NCI-H1417 treated with DMSO at 0.1 percent for 48 hours (cell line): Measurements from ENCODE around the gene CNTROB.
A peak's percentile ranks its signal among the peaks of the same experiment; 100 is the strongest.

Experiments used
- DNase-seq: peaks from one replicate; lab custom pipeline; 2025; lab: John Stamatoyannopoulos, UW

Gene CNTROB

DNA sequence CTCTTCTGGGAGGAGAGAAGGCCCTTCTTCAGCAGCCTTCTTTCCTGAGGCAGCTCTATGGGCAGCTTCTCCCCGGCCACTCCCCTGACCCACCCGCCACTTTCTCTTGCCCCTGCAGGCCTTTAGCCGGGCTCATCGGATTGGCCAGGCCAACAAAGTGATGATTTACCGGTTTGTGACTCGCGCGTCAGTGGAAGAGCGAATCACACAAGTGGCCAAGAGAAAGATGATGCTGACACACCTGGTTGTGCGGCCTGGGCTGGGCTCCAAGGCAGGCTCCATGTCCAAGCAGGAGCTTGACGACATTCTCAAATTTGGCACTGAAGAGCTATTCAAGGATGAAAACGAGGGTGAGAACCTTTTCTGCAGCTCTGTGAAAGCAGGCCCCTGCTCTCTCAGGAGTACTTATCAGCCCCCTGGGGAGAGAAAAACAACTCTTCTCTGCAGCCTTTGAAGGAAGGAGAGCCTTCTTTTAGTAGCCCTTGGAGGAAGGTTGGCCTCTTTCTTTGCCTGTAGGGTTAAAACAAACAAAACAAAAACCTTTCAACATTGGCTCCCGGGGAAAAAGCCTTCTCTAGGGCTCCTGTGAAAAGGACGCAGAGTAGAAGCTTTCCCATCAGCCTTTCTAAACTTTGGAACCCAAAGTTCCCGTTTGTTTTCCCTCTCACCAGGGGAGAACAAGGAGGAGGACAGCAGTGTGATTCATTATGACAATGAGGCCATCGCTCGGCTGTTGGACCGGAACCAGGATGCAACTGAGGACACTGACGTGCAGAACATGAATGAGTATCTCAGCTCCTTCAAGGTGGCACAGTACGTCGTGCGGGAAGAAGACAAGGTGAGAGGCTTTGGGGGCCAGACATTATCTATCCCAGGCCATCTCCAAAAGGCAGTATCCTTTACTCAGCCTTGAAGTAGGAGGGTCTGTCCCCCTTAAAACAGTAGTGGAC, 28.6 kb upstream of the CNTROB start:
- DNase-seq = no peak

DNA sequence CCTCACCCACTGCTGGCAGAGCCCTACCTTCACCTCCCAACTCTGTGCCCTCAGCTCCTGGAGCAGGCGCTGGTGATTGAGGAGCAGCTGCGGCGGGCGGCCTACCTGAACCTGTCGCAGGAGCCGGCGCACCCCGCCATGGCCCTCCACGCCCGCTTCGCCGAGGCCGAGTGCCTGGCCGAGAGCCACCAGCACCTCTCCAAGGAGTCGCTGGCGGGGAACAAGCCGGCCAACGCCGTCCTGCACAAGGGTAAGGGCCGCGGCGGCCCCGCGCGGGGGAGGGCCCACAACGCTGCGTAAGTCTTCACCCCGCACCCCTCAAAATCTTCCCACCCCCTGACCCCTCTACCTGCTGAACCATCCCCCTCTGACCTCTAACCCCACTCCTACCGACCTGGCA, 22.9 kb upstream of the CNTROB start:
- no peak for DNase-seq

DNA sequence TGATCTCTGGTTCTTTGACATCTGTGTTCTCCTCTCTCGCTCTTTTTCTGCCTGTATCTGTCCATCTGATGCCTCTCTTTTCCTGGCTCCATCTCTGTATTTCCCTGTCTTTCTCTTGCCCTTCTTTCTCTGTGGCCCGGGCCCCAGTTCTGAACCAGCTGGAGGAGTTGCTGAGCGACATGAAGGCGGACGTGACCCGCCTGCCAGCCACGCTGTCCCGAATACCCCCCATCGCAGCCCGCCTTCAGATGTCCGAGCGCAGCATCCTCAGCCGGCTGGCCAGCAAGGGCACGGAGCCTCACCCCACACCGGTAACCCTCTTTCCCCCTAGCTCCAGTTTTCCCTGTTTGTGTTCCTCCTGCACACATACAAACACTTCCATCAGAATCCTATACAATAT, 21.7 kb upstream of the CNTROB start:
- DNase-seq = no peak

DNA sequence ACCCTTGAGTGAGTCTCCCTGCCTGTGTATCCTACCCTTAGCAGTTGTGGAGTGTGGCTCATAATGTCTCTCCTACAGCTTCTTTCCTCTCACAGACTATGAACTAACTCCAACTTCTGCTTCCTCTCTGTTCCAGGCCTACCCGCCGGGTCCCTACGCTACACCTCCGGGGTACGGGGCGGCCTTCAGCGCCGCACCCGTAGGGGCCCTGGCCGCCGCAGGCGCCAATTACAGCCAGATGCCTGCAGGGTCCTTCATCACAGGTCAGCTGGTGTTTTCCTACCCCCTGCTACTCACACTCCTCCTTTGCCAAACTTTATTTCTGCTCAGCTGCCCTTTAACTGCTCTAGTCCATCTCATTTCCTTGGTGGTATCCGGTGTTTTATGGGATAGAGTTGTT, 21.3 kb upstream of the CNTROB start:
- DNase-seq = no peak

DNA sequence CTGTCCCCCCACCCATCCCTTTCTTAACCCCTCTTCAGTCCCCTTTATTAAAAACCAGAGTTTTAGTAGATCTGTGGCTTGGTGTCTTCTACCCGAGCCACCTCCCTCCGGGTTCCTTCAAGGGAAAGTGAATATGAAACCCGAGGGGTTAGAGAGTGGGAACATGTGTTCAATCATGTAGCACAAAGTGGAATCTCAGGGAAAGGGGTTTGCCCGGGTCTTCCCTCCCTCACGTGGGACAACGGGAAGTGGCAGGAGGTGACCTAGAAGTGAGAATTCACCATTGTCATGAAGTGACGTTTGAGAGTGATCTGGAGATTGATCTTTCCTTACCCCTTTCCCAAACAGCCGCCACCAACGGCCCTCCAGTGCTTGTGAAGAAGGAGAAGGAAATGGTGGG, 20.9 kb upstream of the CNTROB start:
- no peak for DNase-seq

DNA sequence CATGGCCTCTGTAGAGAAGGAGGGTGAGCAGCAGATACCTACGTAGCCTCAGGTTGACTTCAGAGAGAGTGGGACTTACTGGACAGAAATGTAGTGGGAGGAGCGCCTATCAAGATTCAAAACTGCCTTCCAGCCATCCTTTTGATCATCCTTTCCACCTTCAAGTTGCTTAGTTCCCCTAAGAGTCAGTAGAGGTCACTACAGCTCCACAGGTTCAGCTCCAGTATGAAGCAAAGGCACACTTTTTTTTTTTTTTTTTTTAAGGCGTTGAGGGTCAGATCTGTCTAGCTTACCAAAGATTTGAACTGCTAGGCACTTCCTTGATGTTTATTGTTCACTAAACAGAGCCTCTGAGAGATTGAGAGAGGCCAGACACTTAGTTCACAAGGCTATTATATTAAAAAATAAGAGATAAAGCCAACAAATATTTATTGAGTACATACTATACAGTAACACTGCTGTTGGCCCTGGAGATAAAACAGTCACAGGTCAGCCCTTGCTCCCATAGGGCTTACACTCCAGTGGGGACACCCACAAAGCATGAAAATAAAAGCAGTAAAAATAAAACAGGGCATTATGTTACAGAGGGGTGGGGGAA, 19.0 kb upstream of the CNTROB start:
- DNase-seq = no peak

DNA sequence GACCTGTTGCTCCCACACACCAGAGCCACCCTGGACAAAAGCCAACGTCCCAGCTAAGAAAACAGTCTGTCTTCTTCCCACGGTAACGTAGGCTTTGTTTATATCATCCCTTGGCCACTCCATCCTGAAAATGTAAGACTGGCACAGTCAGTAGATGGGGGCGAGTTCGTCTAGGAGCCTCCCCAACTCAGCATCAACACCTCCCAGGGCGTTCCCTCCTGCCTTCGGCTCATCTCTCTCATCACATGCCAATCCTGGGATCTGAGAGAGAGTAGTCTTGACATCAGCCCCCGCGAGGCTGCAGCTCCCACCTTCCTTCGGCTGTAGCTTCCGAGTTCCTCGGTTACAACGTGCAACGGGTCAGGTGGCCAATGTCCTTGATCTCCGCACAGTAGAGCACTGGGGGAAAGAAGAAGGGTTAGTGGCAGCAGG, 16.8 kb upstream of the CNTROB start:
- DNase-seq = no peak

DNA sequence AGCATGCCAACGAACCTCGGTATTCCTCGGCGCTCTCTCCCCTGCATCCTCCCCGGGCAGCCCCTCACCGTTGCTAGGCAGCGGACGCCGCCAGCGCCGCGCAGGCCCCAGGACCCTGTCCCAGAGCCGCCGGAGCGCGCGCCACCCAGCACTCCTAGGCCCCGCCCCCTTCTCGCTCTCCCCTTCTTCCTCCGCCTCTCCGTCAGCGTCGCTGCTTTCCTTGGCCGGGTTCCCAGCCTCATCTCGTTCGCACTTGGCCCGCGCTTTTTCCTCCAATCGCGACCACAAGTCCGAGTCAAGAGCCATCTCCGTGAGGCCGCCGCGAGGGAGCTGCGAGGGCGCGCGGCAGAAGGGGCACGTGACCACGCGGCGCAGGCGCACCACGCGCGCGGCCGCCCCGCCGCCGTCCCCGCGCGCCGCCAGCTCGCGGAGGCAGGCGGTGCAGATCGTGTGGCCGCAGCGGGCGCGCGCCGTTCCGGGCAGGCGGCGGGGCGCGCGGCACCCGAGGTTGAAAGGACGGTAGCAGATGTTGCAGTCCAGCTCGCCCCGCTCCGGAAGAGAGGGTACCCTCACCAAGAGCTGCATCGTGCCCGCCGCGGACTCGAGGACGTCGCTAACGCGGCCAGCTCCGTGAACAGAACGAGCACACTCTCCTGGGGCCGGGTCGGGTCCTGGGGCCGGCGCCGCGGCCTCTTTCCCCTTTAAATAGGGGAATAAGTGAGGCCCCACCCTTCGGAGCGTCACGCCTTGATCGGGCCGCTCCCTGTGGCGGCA, 16.2 kb upstream of the CNTROB start, which contains the start of gene RNF227:
TSS of gene RNF227 (minus strand) at position 679 of the 774 bp plus-strand sequence. CDS start at position 585, 94 bp downstream.
- DNase-seq = peak; percentile 67

DNA sequence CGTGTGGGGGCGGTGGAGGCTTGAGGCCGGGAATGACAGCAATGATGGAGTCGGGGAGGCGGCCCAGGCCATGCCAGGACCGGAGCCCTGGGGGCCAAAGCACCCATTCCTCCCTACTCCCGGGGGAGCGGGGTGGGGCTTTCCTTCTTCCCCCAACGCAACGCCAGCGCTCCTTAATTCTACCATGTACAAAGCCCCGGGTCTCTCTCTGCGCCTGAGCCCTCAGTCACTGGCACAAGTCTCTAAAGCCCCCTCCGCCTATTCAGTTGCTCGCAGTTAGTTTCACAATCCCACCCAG, 15.7 kb upstream of the CNTROB start:
- DNase-seq = no peak

DNA sequence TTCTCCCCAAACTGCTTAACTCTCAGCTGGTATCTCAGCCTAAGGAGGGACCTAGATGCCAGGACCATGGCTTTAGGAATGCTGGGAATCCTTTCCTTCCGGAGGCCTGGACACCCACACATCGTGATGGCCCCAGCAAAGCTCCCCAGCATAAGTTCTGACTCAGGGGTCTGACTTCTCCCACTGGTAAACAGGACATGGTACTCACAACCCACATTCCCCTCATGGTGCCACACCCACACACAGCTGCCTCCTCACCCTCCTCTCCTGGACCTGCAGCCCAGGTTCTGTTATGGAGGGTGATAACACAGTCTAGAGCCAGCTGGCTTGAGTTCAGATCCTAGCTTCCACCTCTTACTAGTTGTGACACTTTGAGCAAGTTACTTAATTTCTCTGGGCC, 15.2 kb upstream of the CNTROB start:
- DNase-seq = no peak

DNA sequence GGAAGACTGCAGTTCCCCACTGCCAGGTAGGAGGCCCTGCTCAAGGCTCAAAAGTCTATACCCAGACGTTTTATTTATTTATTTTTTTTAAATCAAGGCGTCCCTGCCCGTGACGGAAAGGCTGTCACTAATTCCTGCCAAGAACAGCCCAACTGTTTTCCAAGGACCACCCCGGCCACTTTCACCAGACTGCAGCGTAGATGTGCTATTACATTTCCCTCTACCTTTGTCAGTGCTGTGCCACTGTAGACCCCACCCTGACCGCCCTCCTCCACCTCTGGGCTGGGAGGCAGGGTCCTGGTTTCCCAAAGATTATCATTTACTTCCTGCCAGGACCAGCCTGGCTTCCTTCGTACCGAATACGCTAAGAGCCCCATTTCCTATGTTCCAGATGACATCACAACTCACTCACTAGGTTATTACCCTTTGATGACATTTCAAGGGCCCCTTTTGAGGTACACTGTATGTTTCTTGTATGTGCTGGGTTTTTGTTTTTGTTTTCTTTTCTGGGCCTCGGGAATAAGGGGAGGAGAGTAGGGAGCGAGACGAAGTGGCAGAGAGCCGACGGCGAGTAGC, 9.6 kb upstream of the CNTROB start:
- no peak for DNase-seq

DNA sequence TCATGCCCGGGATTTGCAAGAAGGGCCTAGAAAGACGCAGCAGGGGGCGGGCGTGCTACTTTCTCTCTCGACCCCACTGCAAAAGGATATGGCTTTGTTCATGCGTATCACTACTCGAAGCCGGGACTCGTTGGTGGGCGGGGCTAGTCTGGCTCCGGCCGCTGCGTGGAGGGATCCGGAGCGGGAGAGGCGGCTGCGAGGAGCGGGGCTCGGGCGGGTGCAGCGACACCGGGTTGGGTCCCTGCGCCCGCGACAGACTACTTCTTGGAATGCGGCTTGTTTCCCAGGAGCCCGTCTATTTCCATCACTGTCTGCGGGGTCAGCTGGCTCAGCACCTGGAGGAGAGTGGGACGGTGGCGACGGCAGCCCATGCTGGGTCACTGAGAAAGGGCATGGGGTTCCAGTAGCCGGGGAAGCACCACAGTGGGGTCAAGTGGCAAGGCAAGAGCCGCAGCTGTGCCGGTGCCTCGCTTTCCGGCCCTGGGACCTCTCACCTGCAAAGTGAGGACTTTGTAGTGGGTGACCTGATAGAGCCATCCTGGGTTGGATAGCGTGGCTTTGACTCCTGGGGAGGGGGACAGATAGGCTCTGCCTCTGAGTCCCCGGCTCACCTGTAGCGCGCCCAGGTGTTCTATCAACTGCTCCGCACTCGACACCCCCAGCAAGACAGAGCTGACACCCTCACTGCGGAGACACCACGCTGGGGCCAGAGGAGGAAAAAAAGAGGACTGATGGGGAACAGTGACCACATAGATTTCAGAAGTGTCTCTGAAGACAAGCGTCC, 9.0 kb upstream of the CNTROB start:
- DNase-seq = no peak

DNA sequence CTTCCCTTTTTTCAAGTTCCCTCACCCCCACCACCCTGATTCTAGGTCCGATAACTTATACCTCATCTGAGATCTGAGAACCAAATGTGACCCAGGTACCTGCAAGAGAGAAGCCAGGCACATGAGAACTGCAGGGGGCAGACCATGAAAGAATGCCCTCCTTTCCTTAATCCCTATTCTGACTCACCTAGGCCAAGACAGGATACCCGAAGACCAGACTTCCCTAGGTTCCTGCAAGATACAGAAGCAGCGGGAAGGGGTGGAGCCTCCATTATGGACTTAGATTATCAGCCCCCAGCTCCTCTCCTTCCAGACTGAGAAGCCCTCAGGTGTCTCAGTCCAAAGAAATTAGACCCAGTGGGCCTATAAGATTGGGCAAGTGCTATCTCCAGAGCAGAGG, 4.4 kb upstream of the CNTROB start:
- no peak for DNase-seq

DNA sequence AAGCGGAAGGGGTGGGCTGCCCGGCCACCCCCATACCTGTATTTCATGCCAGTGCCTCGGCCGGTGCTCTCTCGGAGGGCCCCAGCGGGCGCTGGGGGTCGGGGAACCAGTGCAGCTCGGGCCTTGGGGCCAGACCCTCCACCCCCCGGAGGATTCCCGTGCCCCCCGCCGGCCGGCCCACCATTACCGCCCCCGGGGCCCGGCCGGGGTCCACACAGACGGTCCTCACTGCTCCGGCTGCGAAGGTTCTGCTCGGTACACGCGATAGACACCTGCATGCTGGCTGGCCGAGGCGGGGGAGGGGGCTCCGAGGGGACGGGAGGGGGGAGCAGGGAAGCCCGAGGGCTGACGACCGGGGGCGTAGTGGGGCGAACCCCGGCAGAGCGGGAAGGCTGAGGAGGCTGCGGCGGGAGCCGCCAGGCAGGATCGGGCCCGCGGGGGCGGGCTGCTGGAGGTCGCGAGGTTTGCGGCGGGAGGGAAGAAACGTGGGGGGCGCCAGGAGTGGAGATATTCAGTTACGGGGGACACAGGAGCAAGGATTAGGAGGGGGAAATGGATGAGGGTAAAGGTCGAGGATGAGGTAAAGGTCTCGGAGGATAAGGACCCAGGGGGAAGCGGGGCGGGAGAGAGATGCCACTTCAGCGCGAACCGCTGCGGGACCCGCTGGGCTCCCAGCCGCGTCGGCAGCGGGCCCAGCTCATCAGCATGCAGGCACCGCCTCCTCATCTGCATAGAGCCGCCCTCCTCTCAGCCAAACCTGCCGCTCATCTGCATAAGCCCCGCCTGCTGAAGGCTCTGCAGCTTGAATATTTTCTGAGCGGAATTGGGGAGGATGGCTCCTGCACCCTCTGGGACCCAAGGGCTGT, 2.6 kb upstream of the CNTROB start, which contains the start of gene KCNAB3:
TSS of gene KCNAB3 (minus strand) at position 699 of the 866 bp plus-strand sequence. CDS start at position 278, 421 bp downstream.
- DNase-seq = no peak

DNA sequence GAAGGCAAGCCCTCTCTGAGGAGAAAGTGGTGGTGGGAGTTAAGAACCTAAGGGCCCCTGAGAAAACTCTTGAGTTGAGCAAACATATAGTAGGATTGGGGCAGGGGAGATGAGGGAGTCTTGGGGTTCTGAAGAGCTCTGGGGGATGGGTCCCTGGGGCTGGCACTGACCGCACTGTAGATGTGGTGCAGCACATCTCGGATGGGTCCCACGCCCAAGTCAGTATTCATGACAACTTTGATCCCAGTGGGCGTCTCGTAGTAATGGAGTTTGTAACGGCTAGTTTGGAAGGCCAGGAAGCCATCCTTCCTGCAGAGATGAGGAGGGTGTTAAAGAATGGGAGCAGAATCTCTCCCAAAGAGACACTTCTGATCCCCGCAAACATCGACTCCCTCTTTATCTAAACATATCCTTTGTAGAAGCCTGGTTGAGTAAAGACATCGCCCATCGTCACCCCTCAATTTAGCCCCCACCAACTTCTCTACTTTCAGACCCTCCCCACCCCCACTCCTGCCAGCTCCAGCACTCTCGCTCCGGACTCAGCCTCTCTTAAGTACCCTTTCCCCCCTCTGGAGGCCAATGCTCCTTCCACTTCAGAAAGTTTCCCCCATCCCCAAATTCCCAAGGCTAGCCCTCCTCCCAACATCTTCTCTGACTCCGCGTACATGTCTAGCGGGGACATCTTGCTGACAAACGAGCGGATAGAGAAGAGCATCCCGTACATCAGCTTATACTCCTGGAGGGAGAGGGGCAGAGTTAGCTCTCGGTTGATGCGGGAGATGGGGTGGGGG, 970 bp upstream of the CNTROB start:
- DNase-seq = no peak

DNA sequence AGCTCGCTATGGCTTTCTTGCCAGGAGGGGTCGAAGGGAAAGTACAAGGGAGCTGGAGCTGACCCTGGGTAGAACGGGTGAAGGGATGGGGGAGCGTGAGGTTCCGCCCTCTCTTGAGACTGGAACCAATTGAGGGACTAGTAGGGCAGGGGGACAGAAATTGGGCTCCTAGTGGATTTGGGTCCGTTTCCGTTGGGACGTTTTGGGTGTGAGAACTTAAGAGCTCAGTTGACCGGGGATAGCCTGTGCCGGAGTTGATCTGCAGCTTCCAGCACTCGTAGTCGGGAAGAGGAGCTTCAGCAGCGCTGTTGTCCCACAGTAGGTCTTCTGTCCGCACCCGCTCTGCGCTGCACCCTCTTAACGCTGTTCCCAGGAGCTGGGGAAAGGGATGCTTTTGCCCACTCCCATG, 481 bp downstream of the CNTROB start:
- no peak for DNase-seq

DNA sequence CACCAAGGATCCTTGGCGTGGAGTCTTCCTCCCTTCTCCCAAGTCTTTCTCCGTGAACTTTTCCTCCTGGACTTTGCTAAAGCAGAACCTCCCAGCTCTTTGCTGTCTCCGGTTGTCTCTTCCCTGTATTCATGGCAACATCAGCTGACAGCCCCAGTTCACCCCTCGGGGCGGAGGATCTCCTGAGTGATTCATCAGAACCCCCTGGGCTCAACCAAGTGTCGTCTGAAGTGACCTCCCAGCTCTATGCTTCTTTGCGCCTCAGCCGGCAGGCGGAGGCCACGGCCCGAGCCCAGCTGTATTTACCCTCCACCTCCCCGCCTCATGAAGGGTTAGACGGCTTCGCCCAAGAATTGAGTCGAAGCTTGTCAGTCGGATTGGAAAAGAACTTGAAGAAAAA, 943 bp downstream of the CNTROB start:
- DNase-seq = no peak

DNA sequence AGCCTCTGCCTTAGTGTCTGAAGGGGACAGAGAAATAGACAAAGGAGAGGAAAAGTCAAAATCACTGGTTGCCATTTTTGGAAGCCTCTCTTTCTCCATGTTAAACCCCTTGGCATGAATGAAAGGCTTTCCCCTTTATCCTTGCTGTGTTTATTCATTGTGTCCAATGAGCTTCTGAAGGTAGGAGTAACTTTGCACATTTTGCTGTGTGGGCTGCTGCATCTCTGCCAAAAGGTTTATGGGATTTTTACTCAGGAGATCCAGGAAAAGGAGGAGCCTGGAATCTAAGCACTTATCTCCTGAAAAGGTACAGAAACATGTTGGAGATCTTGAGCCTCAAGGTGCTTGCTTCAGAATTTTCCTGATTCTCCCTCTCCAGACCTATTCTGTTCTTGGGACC, 3.9 kb downstream of the CNTROB start:
- no peak for DNase-seq

DNA sequence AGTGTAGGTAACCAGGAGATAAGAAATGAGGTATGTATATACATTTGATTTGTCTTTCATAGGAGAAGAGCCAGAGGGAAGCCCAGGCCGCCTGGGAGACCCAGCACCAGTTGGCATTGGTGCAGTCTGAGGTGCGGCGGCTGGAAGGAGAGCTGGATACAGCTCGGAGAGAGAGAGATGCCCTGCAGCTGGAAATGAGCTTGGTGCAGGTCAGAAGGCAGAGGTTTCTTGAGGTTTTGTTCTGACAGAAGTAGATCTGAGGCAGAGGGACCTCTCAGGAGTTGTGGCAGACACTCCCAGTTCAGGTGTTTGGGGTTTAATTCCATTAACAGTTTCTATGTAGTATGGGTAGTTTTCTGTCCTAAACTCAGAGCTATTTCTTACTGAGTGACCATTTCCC, 8.0 kb downstream of the CNTROB start:
- no peak for DNase-seq

DNA sequence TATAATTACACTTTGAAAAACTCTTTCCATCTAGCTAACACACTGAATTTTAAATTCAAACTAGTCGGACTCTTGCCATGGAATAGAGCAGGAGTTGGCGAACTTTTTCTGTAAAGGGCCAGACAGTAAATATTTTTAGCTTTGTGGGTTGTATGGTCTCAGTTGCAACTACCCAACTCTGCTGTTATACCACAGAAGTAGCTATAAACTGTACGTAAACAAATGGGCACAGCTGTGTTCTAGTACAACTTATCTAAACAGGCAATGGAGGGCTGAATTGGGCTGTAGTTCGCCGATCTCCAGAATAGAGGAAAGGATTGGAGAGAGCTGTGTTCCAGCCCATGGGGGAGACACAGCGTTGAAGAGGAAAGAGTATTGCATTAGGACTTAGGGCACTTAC, 8.7 kb downstream of the CNTROB start:
- DNase-seq = no peak
